ENCODE results near the gene WWTR1. TPM values are rescaled to one million over a fixed set of nuclear protein-coding genes. Genes with fewer than 3 reads are reported as not detected.
A peak's percentile ranks its signal among the peaks of the same experiment; 100 is the strongest.

The WWTR1 gene
- total RNA-seq, 4 donors from 2014 or later, result 40.3 to 80.4 (median 67.6) TPM

GRCh38 chr3:149494759-149495580 lies 162.9 kb downstream of the WWTR1 start:
- Histone ChIP-seq H3K27ac (no peak overlapping the region), H3K9me3 (no peaks in the 10 kb centered on the region), H3K4me1 (no peaks in the 10 kb centered on the region), H3K27me3 (peaks cover 5% of the 10 kb centered on the region), H3K4me3 (no peak overlapping the region), H3K36me3 (no peaks in the 10 kb centered on the region)
- intact Hi-C loops (cut with DNase I; ENCODE audit: low total_unique reads), result no loop called here
- in situ Hi-C loops (cut with MboI; ENCODE audit: low pct_ligation_motif_present in 1 of 4, low pct_unique_long_range_greater_than_20kb in 1 of 4, low sequenced_read_pairs in 3 of 4), result loop anchor here (25.0 kb wide), 2 partner anchors 383 to 533 kb away; no protein-coding TSS in a partner anchor
- no peak for DNase-seq
- no peak for TF ChIP-seq POLR2AphosphoS5 (IDR thresholded peaks at IDR 0.05)
- TF ChIP-seq POLR2A (IDR thresholded peaks at IDR 0.05), result no peak
- TF ChIP-seq EP300 (IDR thresholded peaks at IDR 0.05; ENCODE audit: low read depth), result no peak
- no peak for TF ChIP-seq CTCF (IDR thresholded peaks at IDR 0.05)
- 86 to 90% methylated on average over 1 to 6 of the region's 6 CpGs for WGBS, 2 donors (ENCODE audit: low coverage in 1 of 2)

GRCh38 chr3:149494022-149494758 lies 163.6 kb downstream of the WWTR1 start:
- no peak overlapping the region for H3K27ac ChIP-seq
- peaks cover 5% of the 10 kb centered on the region for H3K27me3 ChIP-seq
- H3K9me3 ChIP-seq, result no peaks in the 10 kb centered on the region
- H3K4me3 ChIP-seq, result no peak overlapping the region
- H3K4me1 ChIP-seq, result no peaks in the 10 kb centered on the region
- intact Hi-C loops (cut with DNase I; ENCODE audit: low total_unique reads), result no loop called here
- DNase-seq, result peak; percentile 62
- H3K36me3 ChIP-seq, result no peaks in the 10 kb centered on the region
- 39 to 50% methylated on average over 7 to 11 of the region's 11 CpGs for WGBS, 2 donors (ENCODE audit: low coverage in 1 of 2)
- TF ChIP-seq EP300 (IDR thresholded peaks at IDR 0.05; ENCODE audit: low read depth), result no peak
- TF ChIP-seq CTCF (IDR thresholded peaks at IDR 0.05), result peak; percentile 62 to 79 (median 70)
- in situ Hi-C loops (cut with MboI; ENCODE audit: low pct_ligation_motif_present in 1 of 4, low pct_unique_long_range_greater_than_20kb in 1 of 4, low sequenced_read_pairs in 3 of 4), result loop anchor here (25.0 kb wide), 2 partner anchors 382 to 532 kb away; no protein-coding TSS in a partner anchor

GRCh38 chr3:149493315-149494021 lies 164.4 kb downstream of the WWTR1 start:
- Histone ChIP-seq H3K4me3 (no peak overlapping the region), H3K27me3 (peaks cover 5% of the 10 kb centered on the region), H3K36me3 (no peaks in the 10 kb centered on the region), H3K9me3 (no peaks in the 10 kb centered on the region), H3K4me1 (no peaks in the 10 kb centered on the region), H3K27ac (no peak overlapping the region)
- 63 to 87% methylated on average over 5 to 8 of the region's 8 CpGs for WGBS, 2 donors (ENCODE audit: low coverage in 1 of 2)
- DNase-seq, result no peak
- no peak for TF ChIP-seq POLR2AphosphoS5 (IDR thresholded peaks at IDR 0.05)
- TF ChIP-seq POLR2A (IDR thresholded peaks at IDR 0.05), result no peak
- TF ChIP-seq EP300 (IDR thresholded peaks at IDR 0.05; ENCODE audit: low read depth), result no peak
- no peak for TF ChIP-seq CTCF (IDR thresholded peaks at IDR 0.05)
- in situ Hi-C loops (cut with MboI; ENCODE audit: low pct_ligation_motif_present in 1 of 4, low pct_unique_long_range_greater_than_20kb in 1 of 4, low sequenced_read_pairs in 3 of 4), result loop anchor here (25.0 kb wide), 2 partner anchors 381 to 531 kb away; no protein-coding TSS in a partner anchor
- intact Hi-C loops (cut with DNase I; ENCODE audit: low total_unique reads), result no loop called here
